ENCODE results near the gene ADRM1. TPM values are rescaled to one million over a fixed set of nuclear protein-coding genes. Genes with fewer than 3 reads are reported as not detected.

Gene ADRM1
- total RNA-seq, 2 experiments from 2014 or later: 110 to 115 TPM

DNA sequence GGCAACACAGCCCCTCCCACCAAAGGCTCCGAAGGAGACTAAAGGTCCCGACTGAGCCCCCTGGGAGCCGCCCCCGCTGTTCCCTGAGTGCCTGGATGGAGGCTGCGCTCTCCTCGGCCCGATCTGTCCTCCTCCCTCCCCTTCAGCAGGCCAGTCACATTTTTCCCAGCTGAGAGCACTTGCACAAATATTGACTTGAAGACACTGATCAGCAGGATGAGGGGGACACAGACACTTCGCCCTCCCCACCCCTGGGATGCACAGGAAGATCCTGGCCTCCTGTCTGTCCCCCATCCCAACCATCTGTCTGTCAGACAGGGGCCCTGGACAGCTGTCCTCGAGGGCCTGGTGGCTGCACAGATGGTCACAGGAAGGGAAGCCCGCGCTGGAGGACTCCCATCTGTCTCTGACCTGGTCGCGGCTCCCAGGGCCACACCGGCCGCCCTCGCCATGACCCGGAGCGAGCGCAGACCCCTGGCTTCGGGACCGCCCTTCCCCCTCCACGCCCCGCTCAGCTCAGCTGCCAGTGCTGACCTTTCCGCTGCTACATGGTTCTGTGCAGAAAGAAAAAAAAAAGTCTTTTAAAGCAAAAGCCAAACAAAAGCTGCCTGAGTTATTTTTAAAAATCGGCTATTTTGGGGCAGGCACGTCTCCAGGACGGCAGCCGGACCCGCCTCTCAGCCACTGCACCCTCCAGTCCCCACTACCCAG, 53.2 kb downstream of the ADRM1 start:
- no peaks in the 10 kb centered on the region for H3K4me1 Mint-ChIP-seq (ENCODE audit: low read depth)
- no peaks in the 10 kb centered on the region for H3K27me3 Mint-ChIP-seq
- H3K4me3 Mint-ChIP-seq: no peak overlapping the region
- ChIA-PET POLR2A (no interaction called here), CTCF (interaction anchor here (1.2 kb wide), 1 partner anchor 13 kb away, joined by 3 read pairs; no protein-coding TSS in a partner anchor)
- intact Hi-C loops (cut with micrococcal nuclease): no loop called here
- DNase-seq: no peak
- H3K9me3 Mint-ChIP-seq: no peaks in the 10 kb centered on the region
- no peaks in the 10 kb centered on the region for H3K36me3 Mint-ChIP-seq (ENCODE audit: low read depth)
- ATAC-seq: no peak
- H3K27ac Mint-ChIP-seq: no peak overlapping the region
- TF ChIP-seq, protein P1, sequence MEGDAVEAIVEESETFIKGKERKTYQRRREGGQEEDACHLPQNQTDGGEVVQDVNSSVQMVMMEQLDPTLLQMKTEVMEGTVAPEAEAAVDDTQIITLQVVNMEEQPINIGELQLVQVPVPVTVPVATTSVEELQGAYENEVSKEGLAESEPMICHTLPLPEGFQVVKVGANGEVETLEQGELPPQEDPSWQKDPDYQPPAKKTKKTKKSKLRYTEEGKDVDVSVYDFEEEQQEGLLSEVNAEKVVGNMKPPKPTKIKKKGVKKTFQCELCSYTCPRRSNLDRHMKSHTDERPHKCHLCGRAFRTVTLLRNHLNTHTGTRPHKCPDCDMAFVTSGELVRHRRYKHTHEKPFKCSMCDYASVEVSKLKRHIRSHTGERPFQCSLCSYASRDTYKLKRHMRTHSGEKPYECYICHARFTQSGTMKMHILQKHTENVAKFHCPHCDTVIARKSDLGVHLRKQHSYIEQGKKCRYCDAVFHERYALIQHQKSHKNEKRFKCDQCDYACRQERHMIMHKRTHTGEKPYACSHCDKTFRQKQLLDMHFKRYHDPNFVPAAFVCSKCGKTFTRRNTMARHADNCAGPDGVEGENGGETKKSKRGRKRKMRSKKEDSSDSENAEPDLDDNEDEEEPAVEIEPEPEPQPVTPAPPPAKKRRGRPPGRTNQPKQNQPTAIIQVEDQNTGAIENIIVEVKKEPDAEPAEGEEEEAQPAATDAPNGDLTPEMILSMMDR (IDR thresholded peaks at IDR 0.05): no peak

DNA sequence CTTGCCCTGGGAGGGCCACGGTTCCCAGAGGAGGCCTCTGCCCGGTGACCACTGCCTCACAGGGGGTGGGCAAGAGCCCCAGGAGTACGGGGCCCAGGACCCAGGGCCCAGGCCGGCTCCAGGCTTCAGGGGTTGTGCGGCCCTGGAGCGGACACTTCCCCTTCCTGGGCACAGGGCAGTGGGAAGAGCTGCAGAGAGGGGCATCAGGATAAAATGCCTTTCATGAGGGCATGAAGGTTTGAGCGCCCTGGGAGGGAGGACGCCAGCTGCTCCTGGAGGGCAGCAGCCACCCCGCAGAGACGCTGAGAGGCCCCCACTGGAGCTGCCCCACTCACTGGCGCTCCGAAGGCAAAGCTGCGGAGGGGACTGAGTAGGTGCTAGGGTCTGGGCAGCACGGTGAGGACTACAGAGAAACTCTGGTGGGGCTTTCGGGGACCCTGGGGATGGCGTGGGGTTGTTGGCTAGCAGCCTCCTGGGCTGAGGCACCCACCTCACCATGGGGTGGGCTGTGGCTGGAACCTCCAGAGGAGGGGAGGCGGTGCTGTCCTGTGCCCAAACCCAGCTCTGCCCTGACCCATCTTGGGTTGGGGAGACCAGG, 53.9 kb downstream of the ADRM1 start:
- H3K4me1 Mint-ChIP-seq (ENCODE audit: low read depth): no peaks in the 10 kb centered on the region
- CTCF ChIA-PET: interaction anchor here (1.2 kb wide), 1 partner anchor 12 kb away, joined by 3 read pairs; no protein-coding TSS in a partner anchor
- POLR2A ChIA-PET: no interaction called here
- no peak for ATAC-seq
- no peak overlapping the region for H3K27ac Mint-ChIP-seq
- TF ChIP-seq, protein P1 (IDR thresholded peaks at IDR 0.05): no peak
- no peak for DNase-seq
- H3K4me3 Mint-ChIP-seq: no peak overlapping the region
- no peaks in the 10 kb centered on the region for H3K27me3 Mint-ChIP-seq
- H3K36me3 Mint-ChIP-seq (ENCODE audit: low read depth): no peaks in the 10 kb centered on the region
- no peaks in the 10 kb centered on the region for H3K9me3 Mint-ChIP-seq
- intact Hi-C loops (cut with micrococcal nuclease): no loop called here

DNA sequence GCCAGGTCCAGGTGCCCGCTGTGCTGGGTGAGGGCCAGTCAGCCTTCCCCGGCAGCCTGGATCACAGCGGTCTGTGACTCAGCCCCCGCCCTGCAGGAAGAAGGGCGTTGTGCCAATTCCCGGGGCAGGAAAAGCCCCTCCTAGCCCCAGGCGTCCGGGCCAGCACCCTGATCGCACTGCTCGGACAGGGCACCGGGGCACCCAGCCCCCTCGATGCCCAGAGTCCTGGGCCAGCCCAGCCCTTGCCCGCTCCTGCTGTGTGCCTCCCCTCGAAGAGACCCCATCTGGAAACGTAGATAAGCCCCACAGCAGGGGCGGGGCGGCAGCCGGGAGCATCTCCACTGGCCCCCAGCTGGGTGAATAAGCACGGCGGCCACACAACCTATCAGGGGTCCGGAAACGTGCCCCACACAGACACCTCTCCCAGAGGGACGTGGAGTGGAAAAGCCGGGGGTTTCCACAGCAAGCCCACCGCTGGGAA, 54.4 kb downstream of the ADRM1 start:
- no peak for ATAC-seq
- Mint-ChIP-seq H3K4me3 (no peak overlapping the region), H3K4me1 (ENCODE audit: low read depth) (no peaks in the 10 kb centered on the region), H3K36me3 (ENCODE audit: low read depth) (no peaks in the 10 kb centered on the region), H3K9me3 (no peaks in the 10 kb centered on the region), H3K27me3 (no peaks in the 10 kb centered on the region), H3K27ac (no peak overlapping the region)
- TF ChIP-seq, protein P1 (IDR thresholded peaks at IDR 0.05): no peak
- POLR2A ChIA-PET: no interaction called here
- no peak for DNase-seq
- intact Hi-C loops (cut with micrococcal nuclease): no loop called here
- CTCF ChIA-PET: no interaction called here

DNA sequence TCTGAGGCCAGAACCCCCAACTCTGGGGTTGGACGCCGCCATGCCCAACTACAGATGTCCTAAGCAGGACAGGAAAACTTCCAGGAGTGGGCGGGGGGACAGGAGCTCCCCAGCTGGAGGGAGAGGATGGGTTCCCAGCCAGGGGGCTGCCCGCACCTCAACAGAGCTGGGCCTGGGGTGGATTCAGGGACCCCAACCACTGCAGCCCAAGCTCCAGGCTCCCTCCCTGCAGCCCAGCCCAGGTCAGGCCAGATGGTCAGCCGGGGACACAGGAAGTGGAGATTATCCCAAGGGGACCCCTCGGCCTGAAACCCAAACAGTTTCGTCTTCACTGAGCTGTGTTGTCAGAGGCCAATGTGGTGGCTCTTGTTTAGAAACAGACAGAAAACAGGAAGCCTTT, 54.9 kb downstream of the ADRM1 start:
- DNase-seq (no peak), ATAC-seq (no peak)
- no peak overlapping the region for H3K27ac Mint-ChIP-seq
- H3K9me3 Mint-ChIP-seq: no peaks in the 10 kb centered on the region
- no peaks in the 10 kb centered on the region for H3K36me3 Mint-ChIP-seq (ENCODE audit: low read depth)
- CTCF ChIA-PET: no interaction called here
- TF ChIP-seq, protein P1 (IDR thresholded peaks at IDR 0.05): no peak
- H3K4me1 Mint-ChIP-seq (ENCODE audit: low read depth): no peaks in the 10 kb centered on the region
- POLR2A ChIA-PET: no interaction called here
- intact Hi-C loops (cut with micrococcal nuclease): no loop called here
- H3K4me3 Mint-ChIP-seq: no peak overlapping the region
- H3K27me3 Mint-ChIP-seq: no peaks in the 10 kb centered on the region

Small RNA genes lying within 50 kb of the gene (microRNA-seq; reads per million reads assigned to microRNA genes)
- not detected for gene MIR4758 (ENCODE audit: borderline microRNAs expressed, borderline replicate concordance)

Other genes with a start within 250 kb of the ADRM1 start
- gene TAF4, start 237.1 kb upstream of the ADRM1 start, total RNA-seq: 10 to 100 TPM; 14.1 to 15.9 TPM
- gene LSM14B, start 180.5 kb upstream of the ADRM1 start, total RNA-seq: 10 to 100 TPM; 33.5 to 35.6 TPM
- gene PSMA7, start 159.6 kb upstream of the ADRM1 start, total RNA-seq: 100 to 1,000 TPM; 286 to 289 TPM
- 10 to 100 TPM; 15.3 to 16.1 TPM for gene SS18L1, start 159.2 kb upstream of the ADRM1 start, total RNA-seq
- 10 to 100 TPM; 36.5 to 40.5 TPM for gene MTG2, start 120.0 kb upstream of the ADRM1 start, total RNA-seq
- gene HRH3, start 82.7 kb upstream of the ADRM1 start, total RNA-seq: not detected
- gene OSBPL2, start 64.5 kb upstream of the ADRM1 start, total RNA-seq: 10 to 100 TPM; 23.6 to 24.3 TPM
- gene LAMA5, start 64.3 kb downstream of the ADRM1 start, total RNA-seq: under 1 TPM; 0.25 to 0.76 TPM
- gene RPS21, start 84.1 kb downstream of the ADRM1 start, total RNA-seq: 1,000 to 10,000 TPM; 2,670 to 2,760 TPM
- 1 to 10 TPM; 3.2 to 4.5 TPM for gene CABLES2, start 104.3 kb downstream of the ADRM1 start, total RNA-seq
- gene RBBP8NL, start 124.5 kb downstream of the ADRM1 start, total RNA-seq: not detected
- not detected for gene GATA5, start 173.0 kb downstream of the ADRM1 start, total RNA-seq